Mesodermal cell (in vitro differentiated cells): Measurements from ENCODE around the gene SNX8.
A peak's percentile ranks its signal among the peaks of the same experiment; 100 is the strongest.
"Not testable (repeated sequence)": the region's sequence is repeated elsewhere in the genome, so short reads cannot be mapped to it uniquely, and the experiment has no call there.

Experiments used
- H3K27ac ChIP-seq: 2 replicates; pipeline ENCODE4 v1.7.0; 2013; ENCODE audit warnings: mild to moderate bottlenecking, low read depth, low read length, moderate library complexity; ENCODE audit not compliant: severe bottlenecking
- H3K36me3 ChIP-seq: 2 replicates; pipeline ENCODE4 v1.7.1; 2013; ENCODE audit warnings: mild to moderate bottlenecking, low read length, moderate library complexity; ENCODE audit not compliant: control insufficient read depth, insufficient read depth
- H3K4me1 ChIP-seq: one replicate; pipeline ENCODE4 v1.7.1; 2013; ENCODE audit warnings: mild to moderate bottlenecking, low read length; ENCODE audit not compliant: insufficient read depth, control insufficient read depth, poor library complexity, severe bottlenecking
- H3K4me3 ChIP-seq: 2 replicates; pipeline ENCODE4 v1.7.0; 2013; ENCODE audit warnings: low read length, control low read depth, mild to moderate bottlenecking; ENCODE audit not compliant: insufficient read depth, poor library complexity, severe bottlenecking; ENCODE audit errors: extremely low read depth
- H3K9me3 ChIP-seq: 2 replicates; pipeline ENCODE4 v1.7.1; 2013; ENCODE audit warnings: mild to moderate bottlenecking, low read length, moderate library complexity; ENCODE audit not compliant: control insufficient read depth
- WGBS, 2 experiments: methylation state at CpG; one replicate each; pipeline ENCODE4 v1.1.5; 2013; ENCODE audit warnings: missing lambda C conversion rate in 2 of 2; ENCODE audit not compliant: insufficient coverage in 2 of 2; 5-methylcytosine and 5-hydroxymethylcytosine counted together

Gene SNX8

GRCh38 chr7:2276107-2276506 lies 38.1 kb downstream of the SNX8 start:
- H3K27ac ChIP-seq: no peak overlapping the region
- 92 to 93% methylated on average over 18 of the region's 18 CpGs for WGBS, 2 experiments
- H3K36me3 ChIP-seq: peaks cover 33% of the 10 kb centered on the region
- H3K4me3 ChIP-seq: no peak overlapping the region
- H3K9me3 ChIP-seq: no peaks in the 10 kb centered on the region
- H3K4me1 ChIP-seq: no peaks in the 10 kb centered on the region

- Histone ChIP-seq H3K36me3 (peaks cover 33% of the 10 kb centered on the region), H3K4me1 (no peaks in the 10 kb centered on the region), H3K4me3 (no peak overlapping the region), H3K27ac (no peak overlapping the region), H3K9me3 (no peaks in the 10 kb centered on the region)
- WGBS, 2 experiments: 92% methylated on average over 15 to 16 of the region's 18 CpGs
These were observed 39.1 kb downstream of the SNX8 start for GRCh38 chr7:2275101-2275500.

DNA sequence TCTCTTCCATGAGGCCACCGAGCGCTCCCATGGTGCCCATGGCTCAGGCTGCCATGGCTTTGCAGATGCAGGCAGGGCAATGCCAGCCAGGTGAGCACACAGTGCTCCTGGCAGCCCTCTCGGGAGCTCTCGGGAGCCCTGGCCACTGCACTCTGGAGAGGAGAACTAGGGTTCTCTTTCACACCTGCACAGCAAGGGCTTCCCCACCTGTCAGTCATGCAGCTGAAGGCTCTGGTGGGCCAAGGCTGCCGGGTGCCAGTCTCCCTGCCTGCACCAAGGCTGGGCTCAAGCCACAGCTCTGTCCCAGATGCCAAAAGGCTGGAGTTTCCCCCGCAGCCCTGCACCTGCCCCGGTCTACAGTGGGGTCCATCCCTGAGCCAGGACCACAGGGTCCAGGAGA lies 39.6 kb downstream of the SNX8 start:
- Histone ChIP-seq H3K27ac (no peak overlapping the region), H3K4me1 (peaks cover 4% of the 10 kb centered on the region), H3K4me3 (no peak overlapping the region), H3K36me3 (peaks cover 33% of the 10 kb centered on the region), H3K9me3 (no peaks in the 10 kb centered on the region)
- WGBS, 2 experiments: 89 to 100% methylated on average over 1 to 7 of the region's 7 CpGs

DNA sequence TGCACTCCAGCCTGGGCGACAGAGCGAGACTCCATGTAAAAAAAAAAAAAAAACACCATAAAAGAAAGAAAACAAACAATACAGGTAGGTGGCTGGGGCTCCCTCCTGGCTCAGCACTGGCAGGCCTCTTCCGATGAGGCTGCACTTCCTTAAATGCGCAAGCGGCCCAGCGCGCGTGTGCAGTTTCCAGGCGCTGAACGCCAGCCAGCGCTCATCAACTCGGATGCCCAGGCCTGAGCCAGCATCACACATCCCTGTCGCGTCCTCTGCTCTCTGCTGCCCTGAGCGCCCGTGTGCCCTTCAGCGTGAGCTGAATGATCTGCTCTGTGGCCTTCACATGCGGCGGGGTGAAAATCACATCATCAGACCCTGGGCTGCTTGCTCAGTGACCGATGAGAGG lies 40.4 kb downstream of the SNX8 start:
- Histone ChIP-seq H3K27ac (no peak overlapping the region), H3K4me3 (no peak overlapping the region), H3K4me1 (peaks cover 7% of the 10 kb centered on the region), H3K36me3 (peaks cover 33% of the 10 kb centered on the region), H3K9me3 (no peaks in the 10 kb centered on the region)
- 90 to 96% methylated on average over 18 of the region's 20 CpGs for WGBS, 2 experiments

GRCh38 chr7:2272031-2272430 lies 42.2 kb downstream of the SNX8 start:
- Histone ChIP-seq H3K27ac (no peak overlapping the region), H3K4me1 (peaks cover 7% of the 10 kb centered on the region), H3K9me3 (no peaks in the 10 kb centered on the region), H3K36me3 (peaks cover 27% of the 10 kb centered on the region), H3K4me3 (no peak overlapping the region)
- 95% methylated on average over 7 of the region's 9 CpGs for WGBS, 2 experiments

GRCh38 chr7:2271273-2272026 lies 42.8 kb downstream of the SNX8 start:
- Histone ChIP-seq H3K36me3 (peaks cover 31% of the 10 kb centered on the region), H3K27ac (no peak overlapping the region), H3K4me3 (no peak overlapping the region), H3K9me3 (no peaks in the 10 kb centered on the region), H3K4me1 (peaks cover 7% of the 10 kb centered on the region)
- 94 to 95% methylated on average over 24 to 25 of the region's 27 CpGs for WGBS, 2 experiments

DNA sequence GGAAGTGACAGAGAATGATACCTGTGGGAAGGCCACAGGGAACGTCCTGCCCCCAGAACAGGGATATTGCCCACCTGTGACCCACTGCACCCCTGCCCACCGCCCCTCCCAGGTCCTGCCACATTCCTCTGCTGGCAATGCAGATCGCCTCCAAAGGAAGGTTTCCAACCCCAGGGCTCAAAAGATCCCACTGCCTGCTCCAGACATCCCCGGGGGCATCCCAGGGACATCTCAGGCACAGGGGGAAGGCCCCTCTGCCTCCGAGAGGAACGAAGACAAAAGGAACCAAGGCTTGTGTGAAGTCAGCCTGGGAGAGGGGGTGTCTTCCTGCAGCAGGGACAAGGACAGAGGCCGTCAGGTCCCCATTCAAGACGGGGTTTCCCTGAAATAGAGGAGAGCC lies 43.7 kb downstream of the SNX8 start:
- Histone ChIP-seq H3K9me3 (no peaks in the 10 kb centered on the region), H3K4me3 (no peak overlapping the region), H3K36me3 (peaks cover 37% of the 10 kb centered on the region), H3K27ac (no peak overlapping the region), H3K4me1 (peaks cover 7% of the 10 kb centered on the region)
- WGBS, 2 experiments: 84 to 87% methylated on average over 6 of the region's 8 CpGs

DNA sequence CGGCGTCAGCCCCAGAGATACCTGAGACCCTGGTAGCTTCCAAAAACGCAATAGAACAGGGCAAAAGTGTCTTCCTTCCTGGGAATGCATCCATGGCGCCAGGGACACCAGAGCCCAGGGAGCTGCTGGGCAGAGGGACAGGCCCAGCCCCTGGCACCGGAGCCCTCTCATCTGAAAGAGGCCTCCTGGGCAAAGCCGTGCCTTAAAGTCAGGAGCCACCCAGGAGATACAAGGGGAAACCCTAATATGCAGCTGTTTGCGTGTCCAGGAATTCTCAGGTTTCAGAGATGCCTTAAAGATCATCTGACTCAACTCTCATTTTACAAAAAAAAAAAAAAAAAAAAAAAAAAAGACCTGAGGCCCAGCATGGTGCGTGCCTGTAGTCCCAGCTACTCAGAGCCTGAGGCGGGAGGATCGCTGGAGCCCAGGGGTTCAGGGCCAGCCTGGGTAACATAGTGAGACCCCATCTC lies 44.2 kb downstream of the SNX8 start:
- no peaks in the 10 kb centered on the region for H3K9me3 ChIP-seq
- H3K36me3 ChIP-seq: peaks cover 32% of the 10 kb centered on the region
- H3K27ac ChIP-seq: peak overlapping the region; percentile 64
- H3K4me3 ChIP-seq: no peak overlapping the region
- 81 to 87% methylated on average over 8 of the region's 10 CpGs for WGBS, 2 experiments
- H3K4me1 ChIP-seq: peaks cover 7% of the 10 kb centered on the region

DNA sequence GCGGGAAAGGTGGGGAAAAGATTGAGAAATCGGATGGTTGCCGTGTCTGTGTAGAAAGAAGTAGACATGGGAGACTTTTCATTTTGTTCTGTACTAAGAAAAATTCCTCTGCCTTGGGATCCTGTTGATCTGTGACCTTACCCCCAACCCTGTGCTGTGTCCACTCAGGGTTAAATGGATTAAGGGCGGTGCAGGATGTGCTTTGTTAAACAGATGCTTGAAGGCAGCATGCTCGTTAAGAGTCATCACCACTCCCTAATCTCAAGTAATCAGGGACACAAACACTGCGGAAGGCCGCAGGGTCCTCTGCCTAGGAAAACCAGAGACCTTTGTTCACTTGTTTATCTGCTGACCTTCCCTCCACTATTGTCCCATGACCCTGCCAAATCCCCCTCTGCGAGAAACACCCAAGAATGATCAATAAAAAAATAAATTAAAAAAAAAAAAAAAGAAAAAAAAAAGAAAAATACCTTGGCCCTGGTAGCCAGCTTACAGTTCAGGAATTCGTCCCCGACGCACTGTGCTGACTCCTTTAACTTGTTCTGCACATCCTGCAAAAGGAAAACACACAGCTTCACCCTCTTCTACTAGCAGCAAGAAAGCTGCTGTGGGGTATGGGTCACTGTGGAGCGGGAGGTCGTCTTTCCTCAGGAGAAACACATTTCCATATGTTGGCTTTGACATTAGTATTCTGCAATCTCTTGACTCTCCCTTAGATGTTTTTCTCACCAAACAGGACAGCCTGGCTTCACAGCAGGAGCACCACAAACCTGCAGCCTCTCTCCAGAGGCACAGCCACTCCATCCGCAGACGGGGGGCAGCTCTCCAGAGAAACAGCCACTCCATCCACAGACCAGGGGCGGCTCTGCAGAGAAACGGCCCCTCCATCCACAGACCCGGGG lies 44.9 kb downstream of the SNX8 start:
- H3K4me1 ChIP-seq, H3K9me3 ChIP-seq, H3K4me3 ChIP-seq: not testable (repeated sequence)
- Histone ChIP-seq H3K36me3 (peaks cover 26% of the 10 kb centered on the region), H3K27ac (peak overlapping the region; percentile 64)
- WGBS, 2 experiments: 52 to 54% methylated on average over 5 to 7 of the region's 18 CpGs

- no peak overlapping the region for H3K27ac ChIP-seq
- H3K36me3 ChIP-seq: peaks cover 33% of the 10 kb centered on the region
- 90 to 93% methylated on average over 8 to 9 of the region's 10 CpGs for WGBS, 2 experiments
- H3K4me1 ChIP-seq: peaks cover 7% of the 10 kb centered on the region
- no peak overlapping the region for H3K4me3 ChIP-seq
- no peaks in the 10 kb centered on the region for H3K9me3 ChIP-seq
These were observed 47.3 kb downstream of the SNX8 start for GRCh38 chr7:2266911-2267310.
